Lung microvascular endothelial cell (primary cell): Measurements from ENCODE around the gene ZSWIM7. TPM values are rescaled to one million over a fixed set of nuclear protein-coding genes. Genes with fewer than 3 reads are reported as not detected.
"Not testable (repeated sequence)": the region's sequence is repeated elsewhere in the genome, so short reads cannot be mapped to it uniquely, and the experiment has no call there.

ENCODE experiments used
- DNase-seq, 2 donors: peaks; one replicate each; pipeline versions ENCODE4 v3.0.0 to v3.0.0-alpha.2; 2010; ENCODE audit warnings: low read depth in 2 of 2
- total RNA-seq: library from RNA; depleted of rRNA; stranded (reverse); fragments of >200 nt; gene quantifications from 2 replicates; pipeline ENCODE4 v1.2.1, GENCODE V29; 2014

ZSWIM7 gene
- total RNA-seq, 1 donor from 2014 or later: 15.3 TPM

GRCh38 chr17:15958484-15958854 lies 41.0 kb downstream of the ZSWIM7 start:
- DNase-seq: no peak

- no peak for DNase-seq
Observed at GRCh38 chr17:15957608-15958307, 41.7 kb downstream of the ZSWIM7 start.

DNA sequence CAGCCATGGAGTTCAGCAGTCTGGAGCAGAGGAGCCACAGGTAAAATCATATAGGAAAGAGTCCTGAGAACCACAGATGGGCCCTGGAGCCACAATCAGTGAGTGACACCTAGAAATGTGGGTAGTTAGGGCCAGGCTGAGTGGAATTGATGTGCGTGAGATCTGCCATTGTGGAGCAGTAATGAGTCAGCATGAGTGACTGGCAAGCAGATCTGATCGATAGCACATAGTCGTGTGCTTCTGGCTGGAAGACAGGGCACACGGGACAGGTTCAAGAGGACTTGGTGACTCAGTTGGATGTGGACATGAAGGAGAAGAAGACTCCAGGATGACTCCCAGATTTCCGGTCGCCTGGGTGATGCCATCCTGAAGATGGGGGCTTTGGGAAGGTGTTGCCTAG lies 42.3 kb downstream of the ZSWIM7 start:
- peak in 1 of 2 donors; percentile 68 for DNase-seq

DNA sequence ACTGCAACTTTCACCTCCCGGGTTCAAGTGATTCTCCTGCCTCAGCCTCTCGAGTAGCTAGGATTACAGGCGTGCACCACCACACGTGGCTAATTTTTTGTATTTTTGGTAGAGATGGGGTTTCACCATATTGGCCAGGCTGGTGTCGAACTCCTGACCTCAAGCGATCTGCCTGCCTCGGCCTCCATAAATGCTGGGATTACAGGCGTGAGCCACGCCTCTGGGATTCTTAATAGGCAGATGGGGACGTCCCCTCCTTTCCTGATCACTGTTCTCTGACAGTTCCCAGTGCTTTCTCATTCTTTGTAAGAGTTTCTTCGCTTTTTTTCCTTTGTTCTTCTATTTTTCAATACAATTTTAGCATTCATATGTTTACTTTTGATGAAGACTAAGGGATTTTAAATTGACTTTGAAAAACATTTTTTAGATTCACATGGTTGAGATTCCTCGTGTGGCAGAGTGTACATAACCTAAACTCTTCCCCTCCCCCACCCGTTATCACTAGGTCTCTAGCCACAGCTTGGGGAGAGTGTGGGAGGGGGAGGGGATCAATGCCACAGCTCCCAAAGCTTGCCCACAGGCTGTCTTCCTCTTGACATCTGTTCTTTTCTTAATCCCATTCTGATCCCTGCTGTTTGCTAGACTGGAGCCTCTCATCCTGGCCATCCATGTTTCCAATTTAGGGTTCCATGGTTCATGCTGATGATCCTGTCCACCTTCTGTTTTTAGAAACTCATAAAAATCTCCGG lies 43.5 kb downstream of the ZSWIM7 start:
- DNase-seq: no peak

DNA sequence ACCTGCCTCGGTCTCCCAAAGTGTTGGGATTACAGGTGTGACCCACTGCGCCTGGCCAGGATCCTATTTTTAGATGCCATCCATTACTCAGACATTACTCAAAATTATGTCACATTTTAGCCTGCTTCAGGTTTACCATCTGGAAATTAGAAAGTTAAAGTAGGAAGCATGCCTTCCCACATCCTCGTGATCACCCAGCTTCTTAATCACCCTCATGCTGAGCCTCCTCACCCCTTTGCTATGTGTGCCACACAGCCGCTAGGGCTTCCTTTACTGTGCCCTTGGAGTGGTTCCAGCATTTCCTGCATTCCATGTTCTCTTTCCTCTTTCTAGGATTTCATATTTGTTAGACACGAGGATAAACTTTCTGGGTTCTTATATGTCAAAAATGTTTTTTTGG lies 45.3 kb downstream of the ZSWIM7 start:
- peak; percentile 67 to 90 for DNase-seq

DNA sequence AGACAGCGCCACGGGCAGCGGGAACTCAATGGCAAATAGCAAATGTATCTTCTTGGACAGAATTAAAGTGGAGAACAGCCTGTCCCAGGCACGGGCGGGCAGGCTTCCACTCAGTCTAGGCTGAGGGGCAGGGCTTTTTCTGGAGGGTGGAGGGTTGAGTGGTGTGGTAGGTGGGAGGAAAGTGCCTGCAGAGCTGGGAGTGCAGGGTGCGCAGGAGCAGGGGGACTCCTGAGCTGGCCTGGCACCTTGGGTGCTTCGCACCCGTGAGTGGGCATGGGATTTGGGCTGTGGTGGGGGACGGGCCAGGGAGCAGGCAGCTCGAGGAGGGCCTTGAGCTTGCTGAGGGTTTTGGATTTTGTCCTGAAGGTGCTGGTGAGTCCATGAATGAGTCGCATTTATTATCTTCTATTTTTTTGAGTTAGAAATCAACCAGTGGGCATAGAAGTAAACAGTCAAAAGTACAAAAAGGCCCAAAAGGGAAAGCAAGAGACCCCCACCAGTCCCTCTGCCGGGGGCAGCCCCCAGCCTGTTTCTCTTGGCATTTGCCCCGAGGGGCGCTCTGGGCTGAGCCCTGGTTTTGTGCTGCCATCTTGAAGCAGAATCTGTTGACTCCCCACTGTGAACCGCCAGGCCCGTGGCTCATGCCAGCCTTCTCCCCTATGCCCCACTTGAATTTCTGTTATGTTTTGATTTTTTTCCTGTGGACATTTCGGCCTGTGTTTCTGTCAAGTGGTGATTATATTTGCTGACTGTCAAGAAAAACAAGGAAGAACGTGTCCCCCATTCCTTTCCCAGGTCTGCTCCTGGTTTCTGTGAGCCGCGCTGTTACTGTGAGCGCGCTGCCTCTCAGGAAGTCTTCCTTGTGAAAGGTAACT lies 46.4 kb downstream of the ZSWIM7 start:
- DNase-seq: no peak

DNA sequence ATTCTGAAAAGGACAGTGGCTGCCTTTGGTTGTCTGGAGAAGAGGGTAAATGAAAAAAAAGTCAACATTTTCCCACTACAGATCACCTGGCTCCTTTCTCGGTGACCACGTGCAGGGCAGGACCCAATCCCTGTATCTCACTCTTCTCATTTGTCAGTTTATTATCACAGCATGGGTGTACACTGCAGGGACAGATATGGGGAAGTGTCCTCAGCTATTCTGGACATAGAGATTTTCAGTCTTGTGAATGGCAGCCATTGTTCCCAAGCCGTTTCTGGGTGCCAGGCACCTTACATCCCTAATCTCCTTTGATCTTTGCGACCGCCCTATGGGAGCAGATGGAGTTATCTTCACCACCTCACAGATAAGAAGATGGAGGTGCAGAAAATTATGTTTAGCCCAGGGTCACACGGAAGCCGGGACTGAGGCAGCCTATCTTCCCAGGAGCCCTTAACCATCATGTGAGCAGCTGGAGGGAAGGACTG lies 47.4 kb downstream of the ZSWIM7 start:
- DNase-seq: no peak

GRCh38 chr17:15951368-15952047 lies 48.0 kb downstream of the ZSWIM7 start:
- no peak for DNase-seq

- DNase-seq: no peak
Observed at GRCh38 chr17:15947976-15948752, 51.3 kb downstream of the ZSWIM7 start.

DNA sequence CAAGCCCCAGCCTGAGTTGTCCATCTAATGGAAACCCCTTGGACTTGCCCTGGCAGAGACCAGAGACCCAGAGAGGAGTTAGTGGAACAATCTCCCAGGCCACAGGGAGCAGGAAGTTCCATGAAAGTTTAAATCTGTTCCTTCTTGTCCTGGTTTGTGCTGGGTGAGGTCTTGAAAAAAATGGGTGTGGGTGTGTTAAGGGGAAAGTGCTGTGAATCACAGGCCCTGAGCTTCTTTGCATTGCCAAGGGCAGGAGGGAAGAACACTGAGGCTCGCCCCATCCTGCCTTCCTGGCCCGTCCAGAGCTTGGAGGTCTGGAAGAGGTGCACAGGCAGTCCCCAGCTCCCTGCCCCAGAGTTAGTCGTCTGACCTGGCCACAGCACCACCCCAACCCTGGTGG lies 52.2 kb downstream of the ZSWIM7 start:
- peak in 1 of 2 donors; percentile 36 for DNase-seq

DNA sequence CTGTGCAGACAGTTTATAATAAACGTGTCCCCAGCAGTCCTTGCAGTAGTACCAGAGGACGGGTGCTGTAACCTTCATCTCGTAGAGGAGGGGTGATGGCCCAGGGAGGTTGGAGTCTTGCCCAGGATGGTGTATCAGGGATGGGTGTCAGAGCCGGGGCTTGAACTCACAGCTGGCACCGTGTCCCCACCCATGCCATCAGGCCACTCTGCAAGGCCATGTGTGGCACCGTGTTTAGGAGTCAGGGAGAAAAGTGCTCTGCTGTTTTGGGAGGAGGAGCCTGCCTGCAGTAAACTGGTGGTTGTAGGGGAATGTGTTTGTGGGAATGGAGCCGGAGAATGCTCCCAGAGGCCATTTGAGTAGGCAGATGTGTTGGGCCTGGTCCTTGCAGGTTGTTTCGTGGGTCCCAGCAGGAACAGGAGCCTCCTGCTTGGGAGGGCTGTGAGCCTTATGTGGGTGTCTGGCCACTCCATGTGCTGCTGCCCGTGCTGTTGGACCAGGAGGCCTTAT lies 52.8 kb downstream of the ZSWIM7 start:
- peak in 1 of 2 donors; percentile 16 for DNase-seq

GRCh38 chr17:15945527-15946191 lies 53.8 kb downstream of the ZSWIM7 start:
- peak; percentile 43 to 50 for DNase-seq

GRCh38 chr17:15944759-15945526 lies 54.6 kb downstream of the ZSWIM7 start, which contains the start of gene ADORA2B:
TSS of gene ADORA2B (plus strand) at chr17:15945130. CDS start at chr17:15945249, 119 bp downstream.
- DNase-seq: peak; percentile 87 to 89

DNA sequence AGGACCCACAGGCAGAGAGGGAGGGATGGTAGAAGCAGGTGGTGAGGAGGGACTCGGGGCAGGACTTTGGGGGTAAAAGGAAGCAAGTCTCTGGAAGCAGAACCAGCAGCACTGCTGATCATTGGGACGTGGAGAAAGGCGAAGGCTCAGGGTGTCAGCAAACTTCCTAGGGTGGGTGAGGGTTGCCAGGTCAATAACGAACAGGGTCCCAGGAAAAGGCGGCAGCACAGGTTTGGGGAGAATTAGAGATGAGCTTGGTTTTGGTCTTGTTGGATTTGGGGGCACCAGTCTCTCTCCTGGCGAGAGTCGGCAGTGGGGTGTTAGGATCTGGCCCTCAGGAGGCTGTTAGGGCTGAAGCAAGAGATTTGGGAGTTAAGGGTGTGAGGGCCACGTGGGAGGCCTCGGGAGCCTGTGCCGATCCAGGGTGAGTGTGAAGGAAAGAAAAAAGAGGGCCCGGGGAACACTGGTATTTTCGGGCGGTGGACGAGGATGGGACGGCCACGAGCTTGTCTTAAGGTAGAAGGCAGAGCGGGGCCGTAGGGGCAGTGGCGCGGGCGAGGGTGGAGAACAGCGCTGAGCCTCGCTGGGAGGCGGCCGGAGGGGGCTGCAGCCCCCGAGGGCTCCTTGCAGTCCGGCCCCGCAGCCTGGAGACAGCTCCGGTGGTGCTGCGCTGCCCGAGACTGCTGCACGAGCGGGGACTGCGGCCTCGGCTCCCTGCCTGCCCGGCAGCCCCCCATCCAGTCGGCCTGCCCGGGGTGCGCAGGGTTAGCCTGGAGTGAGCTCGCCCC lies 55.3 kb downstream of the ZSWIM7 start:
- no peak for DNase-seq

GRCh38 chr17:15942207-15942833 lies 57.2 kb downstream of the ZSWIM7 start:
- peak; percentile 32 to 86 for DNase-seq

DNA sequence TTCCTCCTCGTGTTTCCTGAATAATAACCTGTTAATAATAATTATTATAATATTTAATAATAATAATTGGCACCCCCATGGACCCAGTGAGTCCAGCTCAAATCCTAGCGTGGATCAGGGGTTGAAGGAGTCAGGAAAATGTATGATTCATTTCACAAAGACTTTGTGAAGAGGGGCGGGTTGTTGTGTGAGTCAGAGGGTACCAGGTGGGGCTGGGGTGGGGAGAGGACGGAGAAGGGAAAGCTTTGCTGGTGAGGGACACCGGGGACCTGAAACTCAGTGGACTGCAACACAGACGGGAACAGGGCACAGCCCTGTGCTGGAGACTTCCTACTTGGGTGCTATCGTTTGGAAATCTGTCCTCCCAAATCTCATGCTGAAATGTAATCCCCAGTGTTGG lies 57.7 kb downstream of the ZSWIM7 start:
- no peak for DNase-seq

GRCh38 chr17:15936481-15936880 lies 63.0 kb downstream of the ZSWIM7 start:
- not testable (repeated sequence) for DNase-seq

- DNase-seq: no peak
Observed at GRCh38 chr17:15935891-15936290, 63.6 kb downstream of the ZSWIM7 start.
